HG02884 (cell line): ENCODE results near the gene HOXA9.

Source experiments
- ATAC-seq: cut with Tn5 transposase; IDR thresholded peaks from one replicate; pipeline ENCODE4 v1.9.1; 2021; ENCODE audit warnings: mild to moderate bottlenecking, moderate library complexity; ENCODE audit not compliant: unreplicated experiment

HOXA9 gene

GRCh38 chr7:27166531-27167505, 1.5 kb upstream of the HOXA9 start:
- ATAC-seq, result no peak

DNA sequence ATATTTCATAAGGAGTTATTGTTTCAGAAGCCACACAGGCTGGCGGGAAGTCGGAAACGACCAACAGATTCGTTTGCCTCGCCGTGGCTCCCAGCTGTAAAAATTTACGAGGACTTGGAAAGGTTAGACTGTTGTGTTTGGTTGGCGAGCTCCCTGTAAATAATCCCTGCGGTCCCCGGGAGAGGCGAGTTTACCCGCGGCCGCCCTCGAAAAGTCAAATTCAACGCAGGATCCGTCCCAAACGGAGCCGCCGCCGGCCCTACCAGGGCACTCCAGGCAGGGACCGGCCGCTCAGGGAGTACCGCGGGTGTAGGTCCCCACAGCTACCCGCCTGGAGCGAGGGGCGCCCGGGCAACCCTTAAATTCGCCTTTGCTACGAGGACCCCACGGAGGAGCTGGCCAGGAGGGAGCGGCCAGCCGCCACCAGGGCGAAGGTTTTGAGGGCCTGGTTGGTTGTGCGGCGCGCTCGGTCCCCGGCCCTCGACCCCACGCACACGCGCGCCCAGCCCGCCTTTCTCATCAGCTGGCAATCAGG, 726 bp upstream of the HOXA9 start:
- no peak for ATAC-seq

DNA sequence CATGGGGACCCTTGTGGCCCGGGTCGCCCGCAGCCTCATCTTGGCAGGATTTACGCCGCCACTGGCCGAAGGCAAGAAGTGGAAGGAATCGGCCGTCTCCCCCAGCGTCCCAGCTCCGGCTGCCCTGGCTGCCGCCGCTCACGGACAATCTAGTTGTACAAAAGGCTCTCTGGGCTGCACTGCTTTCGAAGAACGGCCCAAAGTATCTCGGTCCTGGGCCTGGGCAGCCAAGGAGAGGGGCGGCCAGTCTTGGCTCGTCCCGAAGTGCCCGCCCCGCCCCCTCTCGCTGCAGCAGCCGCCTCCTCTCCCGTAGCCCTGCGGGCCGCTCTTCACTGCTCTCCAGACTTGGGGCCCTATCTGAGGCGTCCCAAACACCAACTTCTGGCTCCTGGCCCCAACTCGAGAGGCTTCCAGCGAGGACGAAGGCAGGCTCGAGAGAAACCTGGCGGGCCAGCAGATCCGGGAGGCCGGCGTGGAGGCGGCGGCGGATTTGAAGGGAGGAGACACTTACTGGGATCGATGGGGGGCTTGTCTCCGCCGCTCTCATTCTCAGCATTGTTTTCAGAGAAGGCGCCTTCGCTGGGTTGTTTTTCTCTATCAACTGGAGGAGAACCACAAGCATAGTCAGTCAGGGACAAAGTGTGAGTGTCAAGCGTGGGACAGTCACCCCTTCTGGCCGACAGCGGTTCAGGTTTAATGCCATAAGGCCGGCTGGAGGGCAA, 809 bp downstream of the HOXA9 start:
- ATAC-seq, result no peak

DNA sequence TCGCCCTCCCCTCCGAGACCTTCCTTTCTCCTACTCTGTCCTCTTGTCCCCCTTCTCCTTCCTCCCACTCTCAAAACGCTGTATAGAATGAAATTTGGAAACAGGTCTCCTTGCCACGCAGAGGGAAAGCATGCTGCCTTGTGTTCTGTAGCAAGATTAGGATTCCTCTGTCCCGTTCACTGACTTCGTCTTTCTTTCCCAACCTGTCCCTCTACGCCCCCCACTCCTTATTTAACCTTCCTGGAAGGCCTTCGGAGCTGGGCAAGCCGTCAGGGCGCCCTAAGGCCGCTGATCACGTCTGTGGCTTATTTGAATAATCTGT, 1.3 kb downstream of the HOXA9 start:
- ATAC-seq, result no peak

DNA sequence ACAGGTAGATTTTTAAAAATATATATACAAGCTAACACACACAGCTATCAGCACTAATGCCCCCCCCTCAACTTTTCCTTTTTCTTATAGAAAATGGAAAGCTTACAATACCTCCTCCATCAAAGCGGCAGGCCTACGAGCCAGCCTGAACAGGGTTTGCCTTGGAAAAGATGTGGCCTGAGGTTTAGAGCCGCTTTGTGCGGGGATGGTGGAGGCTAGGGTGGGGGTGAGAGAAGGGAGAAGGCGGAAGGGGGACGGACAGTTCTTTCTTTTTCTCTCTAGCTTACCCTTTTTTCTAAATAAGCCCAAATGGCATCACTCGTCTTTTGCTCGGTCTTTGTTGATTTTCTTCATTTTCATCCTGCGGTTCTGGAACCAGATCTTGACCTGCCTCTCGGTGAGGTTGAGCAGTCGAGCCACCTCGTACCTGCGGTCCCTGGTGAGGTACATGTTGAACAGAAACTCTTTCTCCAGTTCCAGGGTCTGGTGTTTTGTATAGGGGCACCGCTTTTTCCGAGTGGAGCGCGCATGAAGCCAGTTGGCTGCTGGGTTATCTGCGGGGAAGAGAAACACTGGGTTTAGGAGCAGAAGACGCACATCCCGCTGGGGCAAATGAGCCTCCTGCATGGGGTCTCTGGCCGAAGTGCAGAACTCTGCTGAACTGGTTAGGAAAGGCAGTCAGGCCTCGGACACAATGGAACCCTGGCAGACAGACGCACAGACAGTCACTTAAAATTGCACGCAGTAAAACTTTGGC, 1.9 kb downstream of the HOXA9 start:
- ATAC-seq, result no peak

DNA sequence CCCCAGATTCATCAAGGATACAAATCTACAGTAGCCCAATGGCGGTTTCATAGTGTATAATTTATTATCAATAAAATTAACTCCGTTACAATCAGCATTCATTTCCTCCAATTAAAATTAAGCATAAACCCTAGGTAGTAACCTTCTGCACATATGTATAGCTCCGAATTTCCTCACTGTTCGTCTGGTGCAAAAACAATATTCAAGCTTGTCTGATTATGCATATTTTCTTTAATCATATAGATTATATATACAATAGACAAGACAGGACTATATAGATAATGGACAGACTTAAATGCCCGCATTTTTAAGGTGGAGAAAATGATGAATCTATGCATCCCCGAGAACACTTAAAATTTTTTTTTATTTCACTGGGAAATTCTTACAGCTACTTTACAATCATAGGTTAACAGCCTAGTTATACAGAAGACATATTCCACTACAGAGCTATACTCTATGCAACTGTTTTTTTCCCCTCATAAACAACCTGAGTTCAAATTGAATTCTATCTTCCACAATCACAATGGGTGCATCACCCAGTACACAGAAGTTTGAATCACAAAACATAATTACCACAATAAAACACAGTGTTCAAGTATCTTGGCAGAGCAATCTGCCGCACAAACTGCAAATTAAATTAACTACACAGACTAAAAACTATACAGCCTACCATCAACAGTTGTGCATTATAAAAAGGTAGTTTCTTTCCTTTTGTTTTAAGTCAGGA, 2.6 kb downstream of the HOXA9 start:
- ATAC-seq, result no peak

DNA sequence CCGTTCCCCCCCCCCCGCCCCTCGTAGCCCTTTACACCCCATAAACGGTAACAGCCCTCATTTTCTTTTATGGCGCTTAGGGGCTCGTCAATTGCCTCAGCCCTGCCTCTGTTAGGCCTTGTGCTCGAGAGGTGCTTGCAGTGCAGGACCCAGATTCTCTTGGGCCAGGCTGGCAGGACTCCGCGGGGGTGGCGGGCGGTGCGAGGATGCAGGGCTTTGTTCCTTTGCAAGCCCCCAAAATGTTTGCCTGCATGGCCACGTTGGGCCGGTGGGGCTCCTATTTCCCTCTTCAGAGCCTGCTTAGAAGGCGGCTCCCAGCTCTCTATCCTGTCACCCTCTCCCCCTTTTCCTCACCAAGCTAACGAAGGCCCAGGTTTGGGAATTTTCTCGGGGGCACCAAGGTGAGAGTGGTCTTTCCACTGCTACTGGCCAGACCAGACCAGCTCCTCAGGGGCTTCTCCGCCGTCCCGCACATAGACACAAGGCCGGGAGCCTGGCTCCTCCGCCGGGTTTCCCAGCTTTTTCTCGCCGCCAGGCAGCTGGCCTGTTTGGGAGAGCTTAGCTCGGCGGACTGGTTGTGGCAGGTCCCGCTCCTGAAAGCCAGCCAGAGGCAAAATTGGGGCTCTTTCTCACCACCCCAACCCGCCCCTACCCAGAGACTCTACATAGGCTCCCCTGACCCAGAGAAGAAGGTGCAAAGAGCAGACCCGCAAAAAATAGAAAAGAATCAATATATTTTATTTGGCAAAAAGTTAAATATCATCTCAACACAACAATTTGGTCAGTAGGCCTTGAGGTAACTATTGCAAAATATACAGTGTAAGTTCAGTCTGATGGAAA, 3.4 kb downstream of the HOXA9 start:
- ATAC-seq, result no peak

DNA sequence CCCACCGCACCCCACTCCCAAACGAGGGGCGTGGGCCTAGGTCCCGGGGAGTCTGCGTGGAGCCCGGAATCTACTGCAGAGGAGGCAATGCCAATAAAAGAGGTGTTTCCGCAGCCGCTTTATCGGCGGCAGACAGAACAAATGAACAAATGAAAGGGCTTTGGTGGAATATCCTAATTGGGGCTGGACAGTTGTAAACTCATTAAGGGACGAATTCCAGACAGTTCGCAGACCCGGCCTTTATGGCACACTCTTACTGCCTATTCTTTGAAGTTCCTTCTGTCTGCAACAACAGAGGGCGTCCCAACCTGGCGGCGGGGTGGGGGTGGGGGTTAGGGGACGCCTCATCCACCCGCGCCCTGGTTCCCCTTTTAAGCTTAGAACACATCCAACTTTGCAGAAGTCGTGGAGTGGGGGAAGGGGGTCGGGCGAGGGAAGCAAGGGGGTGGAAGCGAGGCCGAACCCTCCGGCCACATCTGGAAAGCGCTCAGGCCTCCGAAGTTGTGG, 4.1 kb downstream of the HOXA9 start:
- no peak for ATAC-seq

- no peak for ATAC-seq
Measured at GRCh38 chr7:27160546-27161213, 4.7 kb downstream of the HOXA9 start.

DNA sequence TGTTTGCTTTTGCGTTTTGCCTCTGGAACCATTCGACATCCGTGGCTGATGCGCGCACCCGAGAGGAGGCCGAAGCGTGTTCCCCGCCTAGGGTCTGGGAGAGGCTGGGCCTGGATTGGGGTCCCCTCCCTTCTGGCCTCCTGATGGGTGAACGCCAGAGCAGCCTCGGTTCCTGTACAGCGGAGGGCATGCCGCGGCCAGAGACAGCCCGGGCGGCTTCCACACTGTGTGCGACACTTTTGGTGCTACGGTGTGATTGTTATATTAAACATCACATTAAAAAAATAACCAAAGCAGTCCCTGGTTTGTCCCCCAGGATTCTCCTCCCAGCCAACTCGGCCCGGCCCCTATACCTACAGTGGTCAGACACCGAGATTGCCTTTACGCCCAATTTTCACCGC, 5.2 kb downstream of the HOXA9 start:
- ATAC-seq, result no peak

DNA sequence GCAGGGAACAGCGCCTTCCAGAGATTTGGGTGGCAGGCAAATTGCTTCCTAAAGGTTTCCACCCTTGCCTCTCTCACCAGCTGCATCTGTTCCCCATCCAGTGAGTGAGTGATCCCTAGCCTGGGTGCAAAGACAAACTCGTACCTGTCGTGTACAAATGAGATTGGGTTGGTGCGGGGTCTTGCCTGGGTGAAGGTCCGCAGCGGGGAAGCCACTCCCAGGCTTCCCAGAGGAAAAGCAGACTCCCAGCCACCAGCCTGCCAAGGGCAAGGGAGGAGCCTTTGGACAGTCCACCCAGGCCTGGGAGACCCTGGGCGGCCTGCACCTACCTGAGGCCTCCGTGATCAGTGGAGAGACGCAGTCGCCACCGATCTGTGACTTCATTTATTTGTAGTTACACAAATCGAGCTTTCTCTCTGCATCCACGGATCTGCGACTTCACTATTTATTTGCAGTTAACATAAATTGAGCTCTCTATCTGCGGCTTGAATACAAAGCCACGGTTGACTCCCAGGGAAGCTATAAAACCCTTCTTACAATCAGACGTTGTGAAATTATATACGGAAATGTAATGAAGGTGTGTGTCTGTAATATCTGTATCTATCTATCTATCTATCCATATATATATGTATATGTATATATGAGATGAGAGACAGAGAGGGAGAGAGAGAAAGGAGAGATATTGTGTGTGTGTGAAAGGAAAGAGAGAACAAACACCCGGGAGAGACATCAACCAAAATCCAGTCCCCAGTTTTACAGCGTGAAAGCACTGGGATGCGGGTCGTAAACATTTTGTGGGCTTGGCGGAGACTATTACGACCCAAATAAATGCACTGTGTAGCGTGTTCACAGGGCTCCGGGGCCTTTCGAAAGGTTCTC, 5.8 kb downstream of the HOXA9 start:
- no peak for ATAC-seq

DNA sequence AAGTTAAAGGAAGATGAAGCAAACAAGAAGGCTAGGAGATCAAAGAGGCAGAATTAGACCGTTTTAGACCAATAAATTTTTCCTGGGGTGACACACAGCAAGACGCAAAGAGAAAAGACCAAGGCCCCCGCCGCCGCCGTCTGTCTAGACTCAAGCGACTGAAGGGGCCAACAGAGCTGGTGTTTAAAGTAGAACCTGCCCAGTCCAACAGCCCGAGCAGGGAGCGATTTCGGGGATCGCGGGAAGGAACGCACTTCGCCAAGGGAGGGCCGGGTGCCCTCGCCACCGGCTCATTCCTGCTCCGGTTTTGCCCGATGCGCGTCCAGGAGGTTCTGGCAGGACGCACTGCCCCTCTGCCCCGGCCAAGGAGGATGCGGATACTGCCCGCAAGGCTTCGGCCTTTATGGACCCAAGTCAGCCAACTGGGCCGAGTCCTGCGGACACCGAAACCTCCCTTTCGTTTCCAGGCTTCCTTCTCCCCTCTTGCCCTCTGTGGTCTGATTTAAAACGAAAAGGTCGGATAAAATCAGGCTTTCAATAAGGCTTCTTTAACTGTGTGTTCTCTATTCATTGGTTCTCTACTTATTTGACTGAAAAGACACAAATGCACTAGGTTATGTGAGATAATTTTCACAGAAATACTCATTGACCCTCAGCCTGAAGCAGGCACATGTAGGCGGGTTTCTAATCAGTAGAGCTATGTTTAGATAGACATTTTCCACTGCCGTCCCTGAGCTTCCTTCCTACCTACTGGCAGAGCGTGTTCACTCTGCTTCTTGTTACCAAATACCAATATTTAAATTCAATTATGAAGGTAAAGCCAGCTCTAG, 6.7 kb downstream of the HOXA9 start:
- ATAC-seq, result no peak

GRCh38 chr7:27157702-27158431, 7.5 kb downstream of the HOXA9 start:
- no peak for ATAC-seq

- ATAC-seq, result no peak
Measured at GRCh38 chr7:27156916-27157701, 8.2 kb downstream of the HOXA9 start.

GRCh38 chr7:27156508-27156898, 8.8 kb downstream of the HOXA9 start, which contains the start of gene HOXA7:
HOXA7 (minus strand) TSS chr7:27156675; CDS start chr7:27156545, 130 bp downstream.
- no peak for ATAC-seq
